ENCODE measurements around the gene SERPINF2. TPM values are rescaled to one million over a fixed set of nuclear protein-coding genes. Genes with fewer than 3 reads are reported as not detected.
"Not testable (repeated sequence)": the region's sequence is repeated elsewhere in the genome, so short reads cannot be mapped to it uniquely, and the experiment has no call there.

SERPINF2 gene
- total RNA-seq, 1 donor from 2014 or later, result 74.5 TPM

- Mint-ChIP-seq H3K27me3 (peaks cover 13% of the 10 kb centered on the region), H3K4me3 (ENCODE audit: low read depth) (no peak overlapping the region), H3K4me1 (ENCODE audit: low read depth) (no peaks in the 10 kb centered on the region), H3K9me3 (ENCODE audit: low read depth) (no peaks in the 10 kb centered on the region), H3K36me3 (ENCODE audit: insufficient read depth) (no peaks in the 10 kb centered on the region), H3K27ac (no peak overlapping the region)
- no peak for DNase-seq (ENCODE audit: low spot score, unreplicated experiment)
- TF ChIP-seq CTCF (IDR thresholded peaks at IDR 0.05; ENCODE audit: unreplicated experiment), result no peak
Measured at GRCh38 chr17:1705004-1705403, 37.7 kb upstream of the SERPINF2 start.

- no peak overlapping the region for H3K4me3 Mint-ChIP-seq (ENCODE audit: low read depth)
- H3K27ac Mint-ChIP-seq, result no peak overlapping the region
- H3K9me3 Mint-ChIP-seq (ENCODE audit: low read depth), result no peaks in the 10 kb centered on the region
- H3K4me1 Mint-ChIP-seq (ENCODE audit: low read depth), result peaks cover 5% of the 10 kb centered on the region
- TF ChIP-seq CTCF (IDR thresholded peaks at IDR 0.05; ENCODE audit: unreplicated experiment), result no peak
- H3K36me3 Mint-ChIP-seq (ENCODE audit: insufficient read depth), result peaks cover 2% of the 10 kb centered on the region
- no peak for DNase-seq (ENCODE audit: low spot score, unreplicated experiment)
- peaks cover 17% of the 10 kb centered on the region for H3K27me3 Mint-ChIP-seq
Measured at GRCh38 chr17:1707107-1707506, 35.6 kb upstream of the SERPINF2 start.

GRCh38 chr17:1708791-1709346 is 33.8 kb upstream of the SERPINF2 start:
- H3K36me3 Mint-ChIP-seq (ENCODE audit: insufficient read depth); DNase-seq (ENCODE audit: low spot score, unreplicated experiment); H3K9me3 Mint-ChIP-seq (ENCODE audit: low read depth); H3K27ac Mint-ChIP-seq; H3K4me1 Mint-ChIP-seq (ENCODE audit: low read depth): not testable (repeated sequence)
- peaks cover 17% of the 10 kb centered on the region for H3K27me3 Mint-ChIP-seq
- peak overlapping the region; percentile 58 for H3K4me3 Mint-ChIP-seq (ENCODE audit: low read depth)

GRCh38 chr17:1709403-1709951 is 33.2 kb upstream of the SERPINF2 start:
- H3K36me3 Mint-ChIP-seq (ENCODE audit: insufficient read depth), result peaks cover 6% of the 10 kb centered on the region
- H3K4me3 Mint-ChIP-seq (ENCODE audit: low read depth), result peak overlapping the region; percentile 58
- no peak overlapping the region for H3K27ac Mint-ChIP-seq
- peaks cover 14% of the 10 kb centered on the region for H3K27me3 Mint-ChIP-seq
- DNase-seq (ENCODE audit: low spot score, unreplicated experiment), result no peak
- no peaks in the 10 kb centered on the region for H3K9me3 Mint-ChIP-seq (ENCODE audit: low read depth)
- TF ChIP-seq CTCF (IDR thresholded peaks at IDR 0.05; ENCODE audit: unreplicated experiment), result no peak
- H3K4me1 Mint-ChIP-seq (ENCODE audit: low read depth), result peaks cover 14% of the 10 kb centered on the region

- no peaks in the 10 kb centered on the region for H3K9me3 Mint-ChIP-seq (ENCODE audit: low read depth)
- peak; percentile 46 for DNase-seq (ENCODE audit: low spot score, unreplicated experiment)
- H3K27me3 Mint-ChIP-seq, result peaks cover 9% of the 10 kb centered on the region
- peaks cover 6% of the 10 kb centered on the region for H3K36me3 Mint-ChIP-seq (ENCODE audit: insufficient read depth)
- TF ChIP-seq CTCF (IDR thresholded peaks at IDR 0.05; ENCODE audit: unreplicated experiment), result no peak
- peak within 1 kb of the TSS; percentile 72 for H3K4me3 Mint-ChIP-seq (ENCODE audit: low read depth)
- peak within 1 kb of the TSS; percentile 67 for H3K27ac Mint-ChIP-seq
- H3K4me1 Mint-ChIP-seq (ENCODE audit: low read depth), result peaks cover 18% of the 10 kb centered on the region
Measured at GRCh38 chr17:1709971-1710806, 32.5 kb upstream of the SERPINF2 start, which contains the start of gene TLCD2. Gene TLCD2 (minus strand): TSS chr17:1710377. CDS start chr17:1710242, 135 bp downstream.

All from progenitor cell of endocrine pancreas (in vitro differentiated cells).